Measurements from ENCODE around the gene THUMPD2. TPM values are rescaled to one million over a fixed set of nuclear protein-coding genes. Genes with fewer than 3 reads are reported as not detected.

Gene THUMPD2
- total RNA-seq = 8.1 and 9.8 TPM in 2 replicates

GRCh38 chr2:39778775-39779340, at the start of gene THUMPD2:
Gene THUMPD2 (minus strand): TSS chr2:39779258. CDS start chr2:39779239, 19 bp downstream.

Other genes with a start within 250 kb of the THUMPD2 start
- 0.86 and 1.2 TPM in 2 replicates for gene TMEM178A, start 113.3 kb downstream of the THUMPD2 start, total RNA-seq